Coronary artery (tissue), 2 donors: ENCODE results near the gene CRHR1.

Experiments used
- DNase-seq: peaks from one replicate; pipeline ENCODE4 v3.0.0-alpha.2; 2017; ENCODE audit warnings: low spot score
- H3K27ac ChIP-seq, 2 donors: fragments of 200-600 bp; sonication (generic); one replicate each; pipeline ENCODE4 v1.5.1; 2016 to 2019
- H3K4me3 ChIP-seq: fragments of 200-600 bp; sonication (generic); 2 replicates; pipeline ENCODE4 v1.5.1; 2016; ENCODE audit warnings: mild to moderate bottlenecking, moderate library complexity
- TF ChIP-seq, protein P1 (sequence below): fragments of 200-600 bp; sonication (generic); IDR thresholded peaks from one replicate; pipeline ENCODE4 v1.5.1; 2019; ENCODE audit warnings: antibody characterized with exemption

CRHR1 gene

DNA sequence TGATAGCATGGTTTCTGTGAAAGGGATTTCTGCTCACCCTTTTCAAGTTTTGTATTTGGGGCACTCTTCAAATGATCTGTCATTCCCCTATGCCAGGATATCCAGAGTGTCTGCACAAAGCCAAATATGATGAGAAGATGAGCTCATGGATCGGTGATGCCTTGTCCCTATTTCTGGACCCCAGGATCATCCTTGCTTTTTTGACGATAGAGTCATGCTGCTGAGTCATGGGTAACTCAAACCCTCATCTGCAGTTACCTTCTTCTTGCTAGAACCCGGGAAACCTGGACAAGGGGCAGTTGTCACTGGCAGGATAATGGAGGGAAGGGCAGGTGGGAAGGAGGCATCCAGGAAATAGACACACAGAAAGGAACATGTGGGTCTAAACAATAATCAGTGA is 92.4 kb downstream of the CRHR1 start:
- TF ChIP-seq, protein P1, sequence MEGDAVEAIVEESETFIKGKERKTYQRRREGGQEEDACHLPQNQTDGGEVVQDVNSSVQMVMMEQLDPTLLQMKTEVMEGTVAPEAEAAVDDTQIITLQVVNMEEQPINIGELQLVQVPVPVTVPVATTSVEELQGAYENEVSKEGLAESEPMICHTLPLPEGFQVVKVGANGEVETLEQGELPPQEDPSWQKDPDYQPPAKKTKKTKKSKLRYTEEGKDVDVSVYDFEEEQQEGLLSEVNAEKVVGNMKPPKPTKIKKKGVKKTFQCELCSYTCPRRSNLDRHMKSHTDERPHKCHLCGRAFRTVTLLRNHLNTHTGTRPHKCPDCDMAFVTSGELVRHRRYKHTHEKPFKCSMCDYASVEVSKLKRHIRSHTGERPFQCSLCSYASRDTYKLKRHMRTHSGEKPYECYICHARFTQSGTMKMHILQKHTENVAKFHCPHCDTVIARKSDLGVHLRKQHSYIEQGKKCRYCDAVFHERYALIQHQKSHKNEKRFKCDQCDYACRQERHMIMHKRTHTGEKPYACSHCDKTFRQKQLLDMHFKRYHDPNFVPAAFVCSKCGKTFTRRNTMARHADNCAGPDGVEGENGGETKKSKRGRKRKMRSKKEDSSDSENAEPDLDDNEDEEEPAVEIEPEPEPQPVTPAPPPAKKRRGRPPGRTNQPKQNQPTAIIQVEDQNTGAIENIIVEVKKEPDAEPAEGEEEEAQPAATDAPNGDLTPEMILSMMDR, result no peak
- no peak for DNase-seq
- Histone ChIP-seq H3K4me3 (no peak overlapping the region), H3K27ac (no peak overlapping the region)

DNA sequence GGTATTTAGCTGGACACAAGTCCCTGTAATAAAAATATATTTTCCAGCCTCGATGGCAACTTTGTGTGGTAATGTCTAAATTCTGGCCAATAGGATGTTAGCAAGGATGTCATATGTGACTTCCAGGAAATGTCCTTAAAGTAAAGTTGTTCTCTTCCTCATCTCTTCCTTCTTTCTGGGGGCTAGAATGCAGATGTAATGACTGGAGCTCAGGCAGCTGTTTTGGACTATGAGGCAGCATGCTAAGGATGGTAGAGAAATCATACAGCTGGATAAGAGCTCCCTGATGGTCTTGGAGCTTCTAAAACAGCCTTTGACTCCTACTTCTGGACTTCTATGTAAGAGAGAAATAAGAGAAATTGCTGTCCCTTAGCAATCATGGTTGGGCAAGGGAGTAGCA is 93.3 kb downstream of the CRHR1 start:
- TF ChIP-seq, protein P1, result no peak
- Histone ChIP-seq H3K27ac (no peak overlapping the region), H3K4me3 (no peak overlapping the region)
- DNase-seq, result no peak

- TF ChIP-seq, protein P1, result no peak
- no peak for DNase-seq
- no peak overlapping the region for H3K4me3 ChIP-seq
- H3K27ac ChIP-seq, result no peak overlapping the region
Measured at GRCh38 chr17:45883063-45883462, 98.9 kb downstream of the CRHR1 start.
